Liver (tissue), 9 donors: ENCODE measurements around the gene PDK3. TPM values are rescaled to one million over a fixed set of nuclear protein-coding genes. Genes with fewer than 3 reads are reported as not detected.

ENCODE experiments used
- DNase-seq: peaks from one replicate; pipeline ENCODE4 v3.0.0-alpha.2; 2017; ENCODE audit warnings: low spot score
- H3K27ac ChIP-seq, 2 donors: one replicate each; pipeline ENCODE4 v1.7.0; 2013; ENCODE audit warnings: inconsistent platforms in 2 of 2, low read length in 2 of 2, control low read depth in 1 of 2, low read depth in 1 of 2, mild to moderate bottlenecking in 1 of 2
- H3K27me3 ChIP-seq, 4 donors: one replicate each; pipeline versions ENCODE4 v1.6.1 to v1.7.0; 2013; ENCODE audit warnings: low read length in 3 of 4, inconsistent platforms in 1 of 4, mild to moderate bottlenecking in 1 of 4, moderate library complexity in 1 of 4; ENCODE audit not compliant: control insufficient read depth in 4 of 4, insufficient read depth in 4 of 4
- H3K36me3 ChIP-seq, 4 donors: one replicate each; pipeline versions ENCODE4 v1.6.1 to v1.7.0; 2013; ENCODE audit warnings: low read length in 3 of 4, mild to moderate bottlenecking in 3 of 4, low read depth in 1 of 4, moderate library complexity in 1 of 4; ENCODE audit not compliant: control insufficient read depth in 4 of 4, insufficient read depth in 3 of 4
- H3K4me1 ChIP-seq, 4 donors: one replicate each; pipeline versions ENCODE4 v1.6.1 to v1.7.0; 2013; ENCODE audit warnings: low read length in 3 of 4, mild to moderate bottlenecking in 3 of 4, moderate library complexity in 1 of 4; ENCODE audit not compliant: control insufficient read depth in 4 of 4, insufficient read depth in 4 of 4
- H3K4me3 ChIP-seq, 3 donors: one replicate each; pipeline versions ENCODE4 v1.6.1 to v1.7.0; 2013; ENCODE audit warnings: low read length in 3 of 3, control low read depth in 1 of 3, low read depth in 1 of 3, mild to moderate bottlenecking in 1 of 3
- H3K9ac ChIP-seq, 2 donors: one replicate each; pipeline ENCODE4 v1.7.0; 2013; ENCODE audit warnings: low read length in 2 of 2, mild to moderate bottlenecking in 2 of 2, moderate library complexity in 2 of 2, control low read depth in 1 of 2, low read depth in 1 of 2
- H3K9me3 ChIP-seq, 4 donors: one replicate each; pipeline versions ENCODE4 v1.6.1 to v1.7.0; 2013; ENCODE audit warnings: low read length in 3 of 4; ENCODE audit not compliant: control insufficient read depth in 4 of 4
- ATF3 ChIP-seq: IDR thresholded peaks from 2 replicates; pipeline ENCODE4 v1.6.1; 2016; ENCODE audit warnings: antibody characterized with exemption
- CTCF ChIP-seq: fragments of 150-350 bp; IDR thresholded peaks from 2 replicates; pipeline ENCODE4 v1.5.1; 2017; ENCODE audit warnings: improper control_type of control experiment, low read depth, low read length; ENCODE audit not compliant: missing input control
- EGR1 ChIP-seq, 2 donors: IDR thresholded peaks; 2 replicates each; pipeline ENCODE4 v1.6.1; 2016 to 2018; ENCODE audit warnings: antibody characterized with exemption in 2 of 2, low read depth in 2 of 2
- FOXA1 ChIP-seq: IDR thresholded peaks from 2 replicates; pipeline ENCODE4 v1.6.1; 2016; ENCODE audit warnings: antibody characterized with exemption
- FOXA2 ChIP-seq: IDR thresholded peaks from 2 replicates; pipeline ENCODE4 v1.6.1; 2016; ENCODE audit warnings: antibody characterized with exemption
- GABPA ChIP-seq, 2 donors: IDR thresholded peaks in 1 of 2; conservative IDR thresholded peaks in 1 of 2; 2 replicates each; pipeline ENCODE4 v1.6.1; 2016; ENCODE audit warnings: antibody characterized with exemption in 2 of 2, mild to moderate bottlenecking in 1 of 2, moderate library complexity in 1 of 2
- HNF4A ChIP-seq, 2 donors: conservative IDR thresholded peaks; 2 replicates each; pipeline ENCODE4 v1.6.1; 2016; ENCODE audit warnings: antibody characterized with exemption in 2 of 2, mild to moderate bottlenecking in 2 of 2
- HNF4G ChIP-seq: IDR thresholded peaks from 2 replicates; pipeline ENCODE4 v1.6.1; 2016; ENCODE audit warnings: antibody characterized with exemption
- JUND ChIP-seq, 2 donors: IDR thresholded peaks; 2 replicates each; pipeline ENCODE4 v1.6.1; 2016; ENCODE audit warnings: antibody characterized with exemption in 2 of 2
- MAX ChIP-seq: IDR thresholded peaks from 2 replicates; pipeline ENCODE4 v1.6.1; 2016; ENCODE audit warnings: antibody characterized with exemption
- NR2F2 ChIP-seq: IDR thresholded peaks from 2 replicates; pipeline ENCODE4 v1.6.1; 2016; ENCODE audit warnings: antibody characterized with exemption
- RAD21 ChIP-seq, 2 donors: IDR thresholded peaks; 2 replicates each; pipeline ENCODE4 v1.6.1; 2016; ENCODE audit warnings: antibody characterized with exemption in 2 of 2, mild to moderate bottlenecking in 2 of 2
- REST ChIP-seq: IDR thresholded peaks from 2 replicates; pipeline ENCODE4 v1.6.1; 2016; ENCODE audit warnings: antibody characterized with exemption, mild to moderate bottlenecking
- RXRA ChIP-seq, 2 donors: IDR thresholded peaks; 2 replicates each; pipeline ENCODE4 v1.6.1; 2017 to 2018; ENCODE audit warnings: antibody characterized with exemption in 2 of 2, mild to moderate bottlenecking in 1 of 2
- SP1 ChIP-seq: IDR thresholded peaks from 2 replicates; pipeline ENCODE4 v1.6.1; 2018; ENCODE audit warnings: antibody characterized with exemption, mild to moderate bottlenecking
- TAF1 ChIP-seq: conservative IDR thresholded peaks from 2 replicates; pipeline ENCODE4 v1.6.1; 2016; ENCODE audit warnings: antibody characterized with exemption, mild to moderate bottlenecking
- YY1 ChIP-seq: IDR thresholded peaks from 2 replicates; pipeline ENCODE4 v1.6.1; 2016; ENCODE audit warnings: antibody characterized with exemption, mild to moderate bottlenecking
- ZBTB33 ChIP-seq: IDR thresholded peaks from 2 replicates; pipeline ENCODE4 v1.6.1; 2016; ENCODE audit warnings: antibody characterized with exemption
- WGBS: extraction: QIAGEN DNeasy Blood & Tissue Kit; methylation state at CpG from one replicate; pipeline ENCODE4 v1.1.7; 2013; 5-methylcytosine and 5-hydroxymethylcytosine counted together
- polyA plus RNA-seq, 2 donors: library from polyadenylated mRNA; stranded (reverse) in 1 of 2; unstranded in 1 of 2; fragments of 200-250 nt in 1 of 2; fragments of >200 nt in 1 of 2; fragmentation: Nextera tagmentation in 1 of 2; extraction: Ambion mirVana in 1 of 2; gene quantifications; one replicate each; pipeline versions ENCODE4 v1.2.1 to v1.2.3, GENCODE V29; 2013 to 2015
- total RNA-seq, 2 donors: library from RNA; depleted of rRNA; stranded (reverse); fragments of >200 nt; gene quantifications; one replicate each; pipeline ENCODE4 v1.2.3, GENCODE V29; 2014
- donor health status: healthy.
- donor health status: healthy.
- donor health status: healthy.
- donor health status: healthy.
- donor health status: healthy.

PDK3 gene
- total and polyA plus RNA-seq, 4 donors = 6.0 to 14.0 (median 13.5) TPM

GRCh38 chrX:24428516-24428915 lies 36.6 kb upstream of the PDK3 start:
- no peak for TF ChIP-seq TAF1
- no peaks in the 10 kb centered on the region for H3K9me3 ChIP-seq
- H3K27ac ChIP-seq = no peak overlapping the region
- H3K9ac ChIP-seq = no peak overlapping the region
- H3K4me1 ChIP-seq = peaks cover 0 to 5% (median 0%) of the 10 kb centered on the region in 4 donors
- WGBS = 85% methylated on average over 4 of the region's 4 CpGs
- no peaks in the 10 kb centered on the region for H3K27me3 ChIP-seq
- DNase-seq = no peak
- H3K4me3 ChIP-seq = no peak overlapping the region
- no peaks in the 10 kb centered on the region for H3K36me3 ChIP-seq

- H3K36me3 ChIP-seq = no peaks in the 10 kb centered on the region
- no peaks in the 10 kb centered on the region for H3K9me3 ChIP-seq
- H3K4me3 ChIP-seq = no peak overlapping the region
- H3K27ac ChIP-seq = no peak overlapping the region
- DNase-seq = no peak
- no peaks in the 10 kb centered on the region for H3K4me1 ChIP-seq
- TF ChIP-seq NR2F2 (no peak), HNF4G (no peak), YY1 (no peak), REST (no peak), ATF3 (no peak), HNF4A (conservative IDR thresholded peaks at IDR 0.05) (no peak), SP1 (no peak), RAD21 (IDR thresholded peaks at IDR 0.05) (no peak), JUND (IDR thresholded peaks at IDR 0.05) (no peak), MAX (no peak), FOXA2 (no peak), RXRA (IDR thresholded peaks at IDR 0.05) (no peak), CTCF (no peak), TAF1 (no peak), ZBTB33 (no peak), EGR1 (IDR thresholded peaks at IDR 0.05; ENCODE audit: low read depth in 2 of 2) (no peak), FOXA1 (no peak), GABPA (IDR thresholded peaks at IDR 0.05 in 1 of 2, conservative IDR thresholded peaks at IDR 0.05 in 1 of 2) (no peak)
- H3K27me3 ChIP-seq = no peaks in the 10 kb centered on the region
- no peak overlapping the region for H3K9ac ChIP-seq
Measured at GRCh38 chrX:24435060-24435459, 30.0 kb upstream of the PDK3 start.
